IMR-90 (cell line): ENCODE measurements around the gene CHM. TPM values are rescaled to one million over a fixed set of nuclear protein-coding genes. Genes with fewer than 3 reads are reported as not detected.

Experiments
- ATAC-seq: fragments of 200-7000 bp; cut with Tn5 transposase; 2 replicates; pipeline ENCODE4 v1.9.1; 2020; ENCODE audit warnings: low read depth, mild to moderate bottlenecking, moderate library complexity
- BruUV-seq: library from RNA; stranded (reverse); fragments of 400-500 nt; replicated peaks from 2 replicates; lab custom pipeline; 2021; lab: Mats Ljungman, UMichigan
- CTCF ChIA-PET: fragments of 300-600 bp; formaldehyde crosslinking; extraction: SDS; loops from one replicate; lab custom pipeline; 2021; ENCODE audit warnings: antibody characterized with exemption; lab: Yijun Ruan, JAX
- POLR2A ChIA-PET: fragments of 300-600 bp; sonication (Branson Sonifier 250); formaldehyde crosslinking; loops from one replicate; lab custom pipeline; 2022; ENCODE audit warnings: antibody characterized with exemption; ENCODE audit not compliant: unreplicated experiment; lab: Charles Lee
- DNase-seq: peaks from one replicate; pipeline ENCODE4 v3.0.0; 2013
- H2AFZ ChIP-seq: replicated peaks from 2 replicates; pipeline ENCODE3; 2013; ENCODE audit warnings: low read length, mild to moderate bottlenecking; ENCODE audit not compliant: poor library complexity
- H2AK5ac ChIP-seq: 2 replicates; pipeline ENCODE4 v1.6.1; 2013; ENCODE audit warnings: low read depth, low read length, inconsistent platforms
- H2AK9ac ChIP-seq: replicated peaks from 2 replicates; pipeline ENCODE3; 2013; ENCODE audit warnings: mild to moderate bottlenecking, low read depth, low read length, moderate library complexity; ENCODE audit not compliant: poor library complexity
- H2BK120ac ChIP-seq: 2 replicates; pipeline ENCODE4 v1.6.1; 2013; ENCODE audit warnings: low read depth, low read length, inconsistent platforms
- H2BK15ac ChIP-seq: 3 replicates; pipeline ENCODE4 v1.6.1; 2013; ENCODE audit warnings: low read depth, low read length, inconsistent platforms
- H2BK20ac ChIP-seq: 2 replicates; pipeline ENCODE4 v1.6.1; 2013; ENCODE audit warnings: low read depth, mild to moderate bottlenecking, inconsistent platforms, low read length, moderate library complexity
- H2BK5ac ChIP-seq: 2 replicates; pipeline ENCODE4 v1.6.1; 2013; ENCODE audit warnings: mild to moderate bottlenecking, low read depth, low read length, inconsistent platforms; ENCODE audit not compliant: poor library complexity, severe bottlenecking
- H3K14ac ChIP-seq: replicated peaks from 2 replicates; pipeline ENCODE4 v1.6.1; 2013; ENCODE audit warnings: low read depth, low read length, inconsistent platforms
- H3K18ac ChIP-seq: 2 replicates; pipeline ENCODE4 v1.6.1; 2013; ENCODE audit warnings: low read depth, low read length, control low read depth
- H3K23ac ChIP-seq: 2 replicates; pipeline ENCODE4 v1.6.1; 2013; ENCODE audit warnings: low read depth, low read length, inconsistent platforms
- H3K27ac ChIP-seq: 2 replicates; pipeline ENCODE4 v1.5.1; 2013; ENCODE audit warnings: mild to moderate bottlenecking, control low read depth, low read length; ENCODE audit not compliant: insufficient read depth
- H3K27me3 ChIP-seq: 2 replicates; pipeline ENCODE4 v1.6.1; 2013; ENCODE audit warnings: low read length; ENCODE audit not compliant: control insufficient read depth, insufficient read depth
- H3K36me3 ChIP-seq: 2 replicates; pipeline ENCODE4 v1.6.1; 2013; ENCODE audit warnings: low read length, mixed read lengths; ENCODE audit not compliant: control insufficient read depth, insufficient read depth
- H3K4ac ChIP-seq: 2 replicates; pipeline ENCODE4 v1.6.1; 2013; ENCODE audit warnings: low read depth, low read length, inconsistent platforms
- H3K4me1 ChIP-seq: 2 replicates; pipeline ENCODE4 v1.6.1; 2013; ENCODE audit warnings: low read length, mixed read lengths; ENCODE audit not compliant: control insufficient read depth, insufficient read depth
- H3K4me2 ChIP-seq: 2 replicates; pipeline ENCODE4 v1.6.1; 2013; ENCODE audit warnings: low read depth, mild to moderate bottlenecking, control low read depth, low read length, moderate library complexity
- H3K4me3 ChIP-seq: 2 replicates; pipeline ENCODE4 v1.5.1; 2013; ENCODE audit warnings: low read depth, mild to moderate bottlenecking, control low read depth, low read length, moderate library complexity; ENCODE audit not compliant: insufficient read depth
- H3K56ac ChIP-seq: 2 replicates; pipeline ENCODE4 v1.6.1; 2013; ENCODE audit warnings: low read length, inconsistent platforms; ENCODE audit not compliant: insufficient read depth; ENCODE audit errors: extremely low read depth
- H3K79me1 ChIP-seq, 2 experiments: 2 replicates each; pipeline ENCODE4 v1.6.1; 2013; ENCODE audit warnings: low read length in 2 of 2, inconsistent platforms in 1 of 2, low read depth in 1 of 2
- H3K9ac ChIP-seq: 2 replicates; pipeline ENCODE4 v1.6.1; 2013; ENCODE audit warnings: low read depth, low read length, control low read depth
- H3K9me1 ChIP-seq: 2 replicates; pipeline ENCODE4 v1.6.1; 2013; ENCODE audit warnings: low read length, inconsistent platforms; ENCODE audit not compliant: insufficient read depth
- H3K9me3 ChIP-seq: 2 replicates; pipeline ENCODE4 v1.6.1; 2013; ENCODE audit warnings: low read length; ENCODE audit not compliant: control insufficient read depth, insufficient read depth
- H4K20me1 ChIP-seq: 2 replicates; pipeline ENCODE4 v1.6.1; 2013; ENCODE audit warnings: low read length, inconsistent platforms; ENCODE audit not compliant: insufficient read depth
- H4K5ac ChIP-seq: 2 replicates; pipeline ENCODE4 v1.6.1; 2013; ENCODE audit warnings: mild to moderate bottlenecking, low read depth, low read length, control low read depth
- H4K8ac ChIP-seq, 2 experiments: 2 replicates each; pipeline ENCODE4 v1.6.1; 2013; ENCODE audit warnings: low read depth in 2 of 2, low read length in 2 of 2, control low read depth in 1 of 2, inconsistent platforms in 1 of 2
- H4K91ac ChIP-seq: 2 replicates; pipeline ENCODE4 v1.6.1; 2013; ENCODE audit warnings: low read depth, low read length, inconsistent platforms; ENCODE audit not compliant: insufficient read depth
- POLR2A ChIP-seq: IDR thresholded peaks from 2 replicates; pipeline ENCODE4 v1.6.1; 2012; ENCODE audit warnings: mild to moderate bottlenecking, low read depth, low read length
- SMC3 ChIP-seq: fragments of 150-350 bp; IDR thresholded peaks from 2 replicates; pipeline ENCODE4 v1.6.1; 2016; ENCODE audit warnings: low read depth, mild to moderate bottlenecking, antibody characterized with exemption, low read length, moderate library complexity
- WGBS, 2 experiments: methylation state at CpG; one replicate each; pipeline versions ENCODE4 v1.1.5 to v1.1.7; 2013; ENCODE audit warnings: missing lambda C conversion rate in 2 of 2; ENCODE audit not compliant: insufficient read length in 1 of 2; ENCODE audit errors: extremely low coverage in 2 of 2; 5-methylcytosine and 5-hydroxymethylcytosine counted together
- dilution Hi-C: fragments of 300-500 bp; cut with HindIII; formaldehyde crosslinking; loops from one replicate; pipeline ENCODE4 v1.14.3; 2018; ENCODE audit warnings: low sequenced_read_pairs; ENCODE audit not compliant: unreplicated experiment
- in situ Hi-C: fragments of 300-500 bp; cut with MboI; formaldehyde crosslinking; loops from 3 replicates; pipeline ENCODE4 v1.14.3; 2019; ENCODE audit warnings: low sequenced_read_pairs, inconsistent platforms, mixed read lengths
- intact Hi-C: fragments of 100-400 bp; cut with micrococcal nuclease; formaldehyde crosslinking; loops from 2 replicates; pipeline ENCODE4 v1.10.0; 2022
- polyA plus RNA-seq, 3 experiments: library from polyadenylated mRNA; depleted of rRNA; stranded (reverse); fragments of >200 nt; gene quantifications; 2 replicates each; pipeline ENCODE4 v1.2.3, GENCODE V29; 2012; ENCODE audit warnings: low replicate concordance in 1 of 3
- total RNA-seq: library from RNA; depleted of rRNA; stranded (reverse); fragments of >200 nt; gene quantifications from 2 replicates; pipeline ENCODE4 v1.2.3, GENCODE V29; 2012

The CHM gene
- total and polyA plus RNA-seq, 2 of the 4 experiments (the other 2 are of a cell fraction): 11.9 to 21.7 TPM

DNA sequence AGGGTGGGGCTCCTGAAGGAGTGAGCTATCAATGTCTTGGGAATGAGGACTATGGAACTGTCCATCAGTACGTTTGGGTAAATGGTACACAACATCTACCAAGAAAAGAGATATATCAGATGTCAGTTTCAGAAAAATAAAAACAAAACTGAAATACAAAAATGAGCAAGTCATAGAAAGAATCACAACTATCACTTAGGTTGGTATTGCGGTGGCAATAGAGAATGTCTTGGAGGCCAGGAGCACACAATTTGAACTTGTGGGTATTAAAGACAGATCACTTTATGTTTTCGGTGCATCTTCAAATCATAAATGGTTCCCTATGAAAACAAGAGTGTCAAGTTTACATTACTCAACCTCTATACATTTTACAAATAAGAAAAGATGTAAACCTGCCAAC, 176.8 kb downstream of the CHM start:
- Histone ChIP-seq H3K79me1 (no peaks in the 10 kb centered on the region), H2BK20ac (no peak overlapping the region), H3K9ac (no peak overlapping the region), H3K4ac (no peak overlapping the region), H3K18ac (no peak overlapping the region), H3K9me3 (peaks cover 2% of the 10 kb centered on the region; the same call in 1 of the 2 replicates), H3K9me1 (no peaks in the 10 kb centered on the region), H3K14ac (no peak overlapping the region), H2BK120ac (no peak overlapping the region), H2BK15ac (no peak overlapping the region), H4K91ac (no peak overlapping the region), H2AK5ac (no peak overlapping the region), H3K27ac (no peak overlapping the region), H2AFZ (no peak overlapping the region), H2BK5ac (no peak overlapping the region), H3K4me2 (no peak overlapping the region), H4K8ac (no peak overlapping the region), H4K5ac (no peak overlapping the region), H3K27me3 (no peaks in the 10 kb centered on the region), H3K4me3 (no peak overlapping the region), H4K20me1 (no peaks in the 10 kb centered on the region), H3K4me1 (no peaks in the 10 kb centered on the region), H3K23ac (no peak overlapping the region), H2AK9ac (no peak overlapping the region), H3K56ac (no peak overlapping the region), H3K36me3 (no peaks in the 10 kb centered on the region)
- no TSS peak for BruUV-seq
- in situ Hi-C loops: no loop called here
- dilution Hi-C loops: no loop called here
- intact Hi-C loops: no loop called here
- CTCF ChIA-PET: no interaction called here
- no CpG with 5 or more reads among the region's 3 CpGs for WGBS, 2 experiments
- POLR2A ChIA-PET: no interaction called here
- no peak for ATAC-seq
- TF ChIP-seq SMC3: no peak
- TF ChIP-seq POLR2A: no peak
- DNase-seq: no peak
